GM18508 (cell line): ENCODE measurements around the gene OTULIN.
A peak's percentile ranks its signal among the peaks of the same experiment; 100 is the strongest.

Experiments
- ATAC-seq: cut with Tn5 transposase; IDR thresholded peaks from one replicate; pipeline ENCODE4 v1.9.1; 2021; ENCODE audit warnings: moderate number of reproducible peaks; ENCODE audit not compliant: insufficient read depth, unreplicated experiment

OTULIN gene

GRCh38 chr5:14664270-14665100 is at the start of gene OTULIN:
Gene OTULIN, plus strand, starts transcription at chr5:14664718. Its CDS starts 108 bp downstream, at chr5:14664826.
- peak; percentile 45 for ATAC-seq

GRCh38 chr5:14615365-14615764 is 49.2 kb upstream of the OTULIN start:
- no peak for ATAC-seq

- no peak for ATAC-seq
These were observed 47.1 kb upstream of the OTULIN start for GRCh38 chr5:14617441-14617840.

- ATAC-seq, result no peak
These were observed 37.2 kb upstream of the OTULIN start for GRCh38 chr5:14627270-14627669.

DNA sequence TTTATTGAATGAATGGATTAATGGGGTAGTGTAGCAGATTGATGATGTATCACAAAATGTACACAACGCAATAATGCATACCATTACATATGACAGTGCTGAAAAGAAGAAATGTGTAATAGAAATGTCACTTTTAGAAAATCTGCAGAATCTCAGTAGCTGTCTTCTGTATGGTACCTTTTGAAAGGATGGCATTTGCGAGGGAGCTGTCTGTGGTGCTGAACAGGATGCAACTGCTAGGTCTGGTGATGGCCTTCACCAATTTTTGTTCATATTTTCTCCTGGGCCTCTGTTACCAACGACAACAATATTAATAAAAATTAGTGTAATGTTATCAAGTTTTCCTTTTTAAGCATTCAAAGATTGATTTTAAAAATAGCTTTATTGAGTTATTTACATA is 36.2 kb upstream of the OTULIN start:
- no peak for ATAC-seq

- ATAC-seq, result no peak
These were observed 33.8 kb upstream of the OTULIN start for GRCh38 chr5:14630671-14631070.

- no peak for ATAC-seq
These were observed 28.9 kb upstream of the OTULIN start for GRCh38 chr5:14635656-14636055.

- ATAC-seq, result no peak
These were observed 23.8 kb upstream of the OTULIN start for GRCh38 chr5:14640765-14641164.

DNA sequence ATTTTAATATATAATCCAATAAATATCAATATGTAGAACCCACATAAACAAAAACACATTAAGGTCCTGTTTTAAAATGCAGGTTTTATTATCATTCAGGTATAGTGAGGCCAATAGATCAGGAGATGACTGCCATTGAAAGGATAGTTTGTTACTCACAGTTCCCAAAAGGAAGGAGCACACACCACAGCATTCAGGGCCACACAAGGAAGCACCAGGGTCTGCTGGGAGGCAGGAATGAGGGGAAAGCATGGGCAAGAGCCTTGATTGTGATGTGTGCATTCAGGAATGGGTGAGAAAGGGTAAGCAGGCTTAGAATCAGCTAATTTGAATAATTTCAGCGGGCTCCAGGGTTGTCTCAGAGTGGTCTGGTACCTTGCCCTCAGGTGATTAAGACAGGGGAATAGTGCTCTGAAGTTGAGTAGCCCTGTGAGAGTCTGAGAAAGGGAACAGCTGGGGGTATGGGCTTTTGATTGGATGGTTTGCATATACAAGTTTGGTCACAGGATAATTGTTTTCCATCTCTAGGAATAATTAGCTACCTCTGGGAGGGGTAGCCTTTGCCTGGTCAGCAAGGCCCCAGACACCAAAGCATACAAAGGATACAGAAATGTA is 19.8 kb upstream of the OTULIN start:
- no peak for ATAC-seq

DNA sequence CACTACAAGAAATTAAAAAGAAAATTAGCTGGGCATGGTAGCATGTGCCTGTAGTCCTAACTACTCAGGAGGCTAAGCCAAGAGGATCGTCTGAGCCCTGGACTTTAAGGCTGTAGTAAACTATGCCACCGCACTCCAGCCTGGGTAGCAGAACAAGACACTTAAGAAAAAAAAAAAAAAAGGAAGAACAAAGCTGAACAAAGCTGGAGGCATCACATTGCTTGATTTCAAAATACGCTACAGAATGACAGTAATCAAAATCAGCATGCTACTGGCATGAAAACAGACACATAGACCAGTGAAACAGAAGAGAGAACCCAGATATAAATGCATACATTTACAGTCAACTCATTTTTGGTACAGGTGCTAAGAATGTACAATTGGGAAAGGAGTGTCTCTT is 14.5 kb upstream of the OTULIN start:
- ATAC-seq, result no peak

DNA sequence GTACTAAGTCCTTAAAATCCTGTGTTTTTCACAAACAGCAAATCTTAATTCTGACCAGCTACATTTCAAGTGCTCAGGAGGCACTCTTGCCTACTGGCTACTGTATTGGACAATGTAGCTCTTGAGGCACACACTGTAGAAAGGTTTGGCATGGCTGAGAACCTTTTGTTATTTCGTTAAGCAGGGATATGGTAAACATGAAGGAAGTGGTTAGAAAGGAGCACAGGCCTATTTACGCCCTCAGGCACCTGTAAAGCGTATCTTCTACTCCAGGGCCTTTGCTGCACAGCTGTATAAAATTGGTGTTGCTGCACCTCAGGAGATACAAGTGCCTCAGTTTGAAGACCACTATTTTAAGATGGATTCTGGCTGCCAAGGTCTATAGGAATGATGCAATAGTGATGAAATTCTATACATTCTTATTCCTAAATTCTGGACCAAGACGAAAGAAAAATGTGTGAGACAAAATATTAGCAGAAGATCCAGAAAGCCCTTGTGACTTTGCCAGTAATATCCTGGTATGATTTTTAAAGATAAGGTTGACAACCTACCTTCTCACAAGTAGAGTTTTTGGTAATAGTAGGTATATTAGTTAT is 9.3 kb upstream of the OTULIN start:
- ATAC-seq, result no peak

DNA sequence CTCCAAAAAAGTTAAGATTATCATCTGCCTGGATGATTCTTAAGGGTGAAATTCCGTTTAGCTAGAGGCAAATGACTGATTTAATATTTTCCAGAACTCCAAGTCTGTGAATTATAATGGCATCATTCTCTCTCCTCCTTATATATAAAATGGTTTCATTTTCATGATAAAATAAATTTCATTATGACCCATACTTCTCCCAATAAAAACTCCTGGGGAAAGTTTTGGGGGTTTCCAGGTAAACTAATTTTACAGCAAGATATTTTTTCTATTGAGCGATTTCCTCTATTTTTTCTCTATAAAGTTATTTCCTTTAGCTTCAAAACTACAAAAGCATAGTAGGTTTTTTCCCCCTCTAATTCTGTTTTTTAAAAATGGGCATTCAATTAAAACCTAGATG is 7.6 kb upstream of the OTULIN start:
- no peak for ATAC-seq

DNA sequence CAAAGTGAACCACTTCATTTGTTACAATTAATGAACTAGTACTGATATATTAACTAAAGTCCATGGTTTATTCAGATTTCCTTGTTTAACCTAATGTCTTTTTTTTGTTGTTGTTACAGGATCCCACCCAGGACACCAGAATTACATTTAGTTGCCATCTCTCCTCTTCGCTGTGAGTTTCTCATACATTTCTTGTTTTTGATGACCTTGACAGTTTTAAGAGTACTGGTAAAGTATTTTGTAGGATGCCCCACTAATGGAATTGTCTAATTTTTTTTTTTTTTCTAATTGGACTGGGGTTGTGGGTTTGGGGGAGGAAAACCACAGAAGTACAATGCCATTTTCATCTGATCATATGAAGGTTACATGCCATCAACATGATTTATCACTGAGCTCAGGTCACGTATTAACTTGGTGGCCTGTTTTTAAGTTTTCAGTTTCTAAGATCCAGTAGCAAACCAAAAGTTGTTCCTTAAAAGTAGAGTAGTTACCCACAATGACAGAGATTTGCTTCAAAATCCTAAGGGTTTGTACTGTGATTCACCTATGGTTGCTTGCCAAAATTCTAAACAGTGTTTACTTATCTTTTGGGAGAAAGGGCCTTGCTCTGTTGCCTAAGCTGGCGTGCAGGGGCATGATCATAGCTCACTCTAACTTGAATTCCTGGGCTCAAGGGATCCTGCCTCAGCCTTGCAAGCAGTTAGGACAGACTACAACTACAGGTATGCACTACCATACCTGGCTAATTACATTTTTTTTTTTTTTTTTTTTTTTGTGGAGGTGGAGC is 4.5 kb upstream of the OTULIN start:
- ATAC-seq, result no peak

- ATAC-seq, result no peak
These were observed 3.7 kb upstream of the OTULIN start for GRCh38 chr5:14660833-14661232.

- ATAC-seq, result no peak
These were observed 1.7 kb upstream of the OTULIN start for GRCh38 chr5:14662721-14663260.

DNA sequence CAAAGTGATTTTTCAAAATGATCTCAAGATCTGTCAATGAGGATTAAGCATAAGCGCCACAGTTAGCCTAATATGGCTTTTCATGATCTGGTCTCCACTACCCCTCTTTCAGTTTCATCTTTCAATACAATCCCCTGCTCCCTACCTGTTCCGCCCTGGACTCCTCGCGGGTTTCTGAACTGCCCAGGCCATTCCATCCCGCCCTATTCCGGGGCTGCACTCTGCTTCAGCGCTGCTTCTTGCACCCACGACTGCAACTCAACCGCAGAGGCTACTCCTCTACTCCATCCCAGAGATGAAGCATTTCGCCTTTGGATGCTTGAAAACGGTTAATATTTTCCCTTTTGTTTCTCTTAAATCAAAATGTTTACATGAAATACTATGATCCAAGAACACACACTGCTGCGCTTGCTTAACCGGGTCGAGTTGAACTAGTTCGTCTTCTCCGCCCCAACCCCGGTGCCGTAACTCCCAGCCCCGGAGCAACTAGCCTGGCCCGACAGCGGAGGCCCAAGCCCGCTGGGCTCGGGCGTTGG is 716 bp upstream of the OTULIN start:
- peak; percentile 23 for ATAC-seq

- no peak for ATAC-seq
These were observed 744 bp downstream of the OTULIN start for GRCh38 chr5:14665101-14665822.

DNA sequence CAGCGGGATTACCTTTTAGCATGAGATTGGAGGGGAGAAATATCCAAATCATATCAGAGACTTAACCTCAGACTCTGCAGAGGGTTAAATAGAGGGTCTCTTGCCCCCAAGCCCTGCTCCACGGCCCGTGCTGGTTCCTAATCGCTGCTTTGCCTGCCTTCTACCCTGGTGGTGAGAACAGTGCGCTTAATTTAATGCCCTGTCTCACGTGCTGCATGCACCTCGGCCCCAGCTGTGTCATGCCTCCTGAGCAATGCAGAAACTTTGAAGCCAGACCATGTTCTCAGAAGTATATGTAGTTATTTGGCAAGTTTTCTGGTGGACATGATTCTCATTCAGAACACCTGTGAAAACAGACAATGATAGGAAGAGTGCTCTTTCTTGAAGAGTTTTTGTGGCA is 1.4 kb downstream of the OTULIN start:
- peak; percentile 28 for ATAC-seq

GRCh38 chr5:14666357-14666756 is 1.8 kb downstream of the OTULIN start:
- ATAC-seq, result no peak

- no peak for ATAC-seq
These were observed 2.8 kb downstream of the OTULIN start for GRCh38 chr5:14667290-14667689.
